DMS53 (cell line): ENCODE data around the gene ITPR2.

Experiments used
- DNase-seq: peaks from one replicate; lab custom pipeline; 2025; lab: John Stamatoyannopoulos, UW

Gene ITPR2

DNA sequence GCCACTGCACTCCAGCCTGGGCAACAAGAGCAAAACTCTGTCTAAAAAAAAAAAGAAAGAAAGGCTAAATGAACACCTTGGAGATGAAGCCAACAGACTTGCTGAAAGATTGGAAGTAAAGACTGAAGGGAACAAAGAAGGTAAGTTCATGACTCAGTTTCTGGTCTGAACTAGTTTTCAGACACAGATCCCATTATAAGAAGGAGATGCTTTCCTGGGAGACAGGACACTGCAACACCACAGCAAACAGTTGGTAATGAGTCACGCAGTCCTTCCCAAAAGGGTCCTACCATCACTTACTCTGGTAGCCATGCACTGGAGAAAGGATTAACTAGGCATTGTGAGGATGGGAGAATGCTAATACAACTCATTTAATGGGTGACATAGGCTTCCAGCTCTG, 540.4 kb downstream of the ITPR2 start:
- no peak for DNase-seq

DNA sequence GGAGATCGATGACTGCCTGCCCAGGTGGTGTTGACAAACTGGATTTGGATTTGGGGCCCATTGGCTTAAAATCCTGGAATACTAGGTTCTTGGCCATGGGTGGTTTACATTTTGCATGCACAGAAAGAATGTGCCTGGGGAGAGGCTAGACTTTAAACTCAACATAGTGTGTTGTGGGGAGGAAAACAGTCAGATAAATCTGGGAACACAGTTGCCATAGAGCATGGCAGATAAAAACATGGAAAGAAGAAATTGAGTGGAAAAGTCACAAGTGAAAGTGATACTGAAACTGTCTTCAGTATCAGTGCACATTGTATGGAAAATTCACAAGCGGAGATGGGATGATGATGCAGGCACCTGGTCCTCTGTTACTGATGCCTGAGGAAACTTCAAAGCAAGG, 542.4 kb downstream of the ITPR2 start:
- DNase-seq: no peak

DNA sequence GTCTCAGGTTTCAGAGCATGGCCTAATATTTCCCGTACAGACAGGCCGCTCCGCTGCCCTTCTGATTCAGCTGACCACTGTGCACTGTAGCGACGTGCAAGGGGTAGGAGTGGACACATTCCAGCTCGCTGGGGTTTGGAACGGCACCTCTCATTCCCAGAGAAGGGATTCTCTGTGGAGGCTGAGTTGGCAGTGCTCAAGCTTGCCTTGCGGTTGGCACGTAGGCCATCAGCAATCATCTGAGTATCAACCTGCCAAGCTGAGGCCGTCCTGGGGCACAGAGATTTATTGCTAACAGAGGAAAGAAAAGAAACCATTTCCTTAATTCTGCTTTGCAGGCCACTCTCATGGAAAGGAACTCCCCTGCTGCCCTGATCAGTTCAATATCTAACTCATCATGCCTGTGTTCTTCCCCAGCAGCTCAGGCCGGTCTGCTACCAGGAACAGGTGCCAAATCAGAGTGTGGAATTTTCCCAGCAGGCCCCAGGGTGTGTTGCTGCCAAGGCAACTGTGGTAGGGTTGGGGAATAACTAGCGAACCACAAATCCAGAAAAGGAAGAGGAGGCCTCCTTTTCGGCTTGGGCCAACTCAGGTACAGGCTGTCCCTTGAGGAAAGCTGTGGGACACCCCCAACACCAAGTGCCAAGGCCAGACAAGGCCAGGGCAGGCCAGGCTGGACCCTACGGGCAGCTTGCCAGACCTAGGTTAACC, 545.2 kb downstream of the ITPR2 start:
- no peak for DNase-seq
